Hematopoietic multipotent progenitor cell (in vitro differentiated cells): ENCODE data around the gene TSHR. TPM values are rescaled to one million over a fixed set of nuclear protein-coding genes. Genes with fewer than 3 reads are reported as not detected.

Experiments used
- DNase-seq, 3 donors: peaks; one replicate each; pipeline ENCODE4 v3.0.0-alpha.2; 2011 to 2015; ENCODE audit warnings: low read depth in 2 of 3, low spot score in 2 of 3
- total RNA-seq: library from RNA; depleted of rRNA; stranded (reverse); fragments of >200 nt; gene quantifications from one replicate; pipeline ENCODE4 v1.2.3, GENCODE V29; 2012

The TSHR gene
- total RNA-seq, 1 donor, result not detected

DNA sequence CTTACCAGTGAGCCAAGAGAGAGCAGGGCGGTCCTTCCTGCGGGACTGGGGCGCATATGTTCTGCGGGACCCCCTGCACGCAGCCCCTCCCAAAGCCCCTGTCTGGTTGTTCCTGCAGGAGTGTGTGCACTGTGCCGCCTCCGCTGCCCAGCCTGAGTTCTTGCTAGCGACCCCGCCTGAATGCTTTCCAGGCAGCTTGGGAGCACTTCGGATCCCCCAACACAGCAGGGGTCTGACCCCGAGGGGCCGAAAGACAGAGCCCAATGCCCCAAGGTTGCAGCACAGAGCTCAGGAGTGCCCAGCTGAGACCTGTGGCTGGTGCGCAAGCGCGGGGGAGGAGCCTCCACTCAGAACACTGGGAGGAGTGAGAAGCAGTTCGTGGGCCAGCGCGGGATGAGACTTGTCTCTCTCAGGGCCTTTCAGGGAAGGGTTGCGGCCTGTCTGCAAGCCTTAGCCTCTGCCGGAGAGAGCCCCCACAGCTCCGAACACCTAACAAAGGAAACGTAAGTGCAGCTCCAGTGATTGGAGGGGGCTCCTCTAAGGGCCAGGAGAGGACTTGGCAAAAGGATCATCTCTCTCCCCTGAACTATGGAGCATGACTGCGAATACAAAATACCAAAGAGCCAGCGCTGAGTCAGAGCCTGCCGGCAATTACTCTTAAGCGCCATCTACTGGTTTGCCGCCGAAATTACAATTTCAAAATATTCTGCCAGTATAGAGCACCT, 214.8 kb downstream of the TSHR start:
- peak; percentile 68 to 91 (median 85) for DNase-seq

DNA sequence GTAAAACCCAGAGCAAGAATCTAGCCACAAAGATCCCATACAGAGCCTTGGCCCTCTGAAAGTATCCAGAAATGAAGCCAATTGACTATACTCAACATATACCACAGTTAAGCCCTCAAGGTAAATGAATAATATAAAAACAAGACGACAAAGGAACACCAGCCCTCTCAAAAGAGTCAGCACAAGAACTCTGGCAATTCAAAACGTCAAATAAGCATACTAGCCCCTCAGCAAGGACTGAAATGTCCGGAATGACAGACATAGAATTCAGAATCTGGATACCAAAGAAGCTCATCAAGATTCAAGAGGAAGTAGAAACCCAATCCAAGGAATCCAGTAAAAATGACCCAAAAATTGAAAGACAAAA, 215.4 kb downstream of the TSHR start:
- no peak for DNase-seq

- DNase-seq, result no peak
These were observed 216.9 kb downstream of the TSHR start for GRCh38 chr14:81172353-81172752.

DNA sequence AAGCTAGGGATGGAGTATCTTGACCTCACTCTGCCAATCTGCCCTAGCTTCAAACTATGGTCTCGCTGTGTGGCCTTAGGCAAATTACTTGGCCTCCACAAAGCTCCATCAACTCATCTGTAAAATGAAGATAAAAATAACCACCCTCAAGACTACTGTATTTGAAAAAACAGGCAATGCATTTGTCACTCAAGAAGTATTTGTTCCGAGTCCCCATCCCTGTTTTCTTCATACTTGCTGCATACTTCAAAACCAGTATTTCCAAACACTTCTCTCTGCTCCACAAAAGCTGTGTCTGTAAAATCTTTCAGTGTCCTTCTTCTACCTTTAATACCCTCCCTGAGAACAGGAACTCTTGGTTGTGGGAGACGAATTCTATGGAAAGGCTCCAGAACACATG, 217.5 kb downstream of the TSHR start:
- DNase-seq, result no peak

DNA sequence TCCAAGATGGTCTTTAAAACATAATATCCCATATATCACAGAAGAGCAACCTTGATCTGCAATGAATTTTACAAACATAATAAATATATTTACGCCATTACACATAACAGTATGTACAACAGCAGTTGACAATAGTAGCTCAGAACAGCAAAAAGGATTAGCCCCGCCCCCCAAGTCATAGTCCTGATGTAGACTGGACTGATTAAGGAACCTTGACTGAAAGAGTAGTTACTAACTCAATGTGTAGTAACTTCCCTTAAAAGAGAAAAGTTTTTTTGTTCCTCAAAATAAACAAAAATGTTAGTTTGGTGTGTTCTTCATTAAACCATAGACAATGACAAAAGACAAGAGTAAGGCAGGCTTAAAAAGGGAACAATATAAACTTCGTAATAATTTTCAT, 220.8 kb downstream of the TSHR start:
- peak in 2 of 3 donors; percentile 43 to 71 for DNase-seq

GRCh38 chr14:81177225-81177624, 221.8 kb downstream of the TSHR start:
- DNase-seq, result no peak

GRCh38 chr14:81178063-81178462, 222.6 kb downstream of the TSHR start:
- no peak for DNase-seq

- no peak for DNase-seq
These were observed 224.2 kb downstream of the TSHR start for GRCh38 chr14:81179631-81180030.

- no peak for DNase-seq
These were observed 232.6 kb downstream of the TSHR start for GRCh38 chr14:81187832-81188522.

DNA sequence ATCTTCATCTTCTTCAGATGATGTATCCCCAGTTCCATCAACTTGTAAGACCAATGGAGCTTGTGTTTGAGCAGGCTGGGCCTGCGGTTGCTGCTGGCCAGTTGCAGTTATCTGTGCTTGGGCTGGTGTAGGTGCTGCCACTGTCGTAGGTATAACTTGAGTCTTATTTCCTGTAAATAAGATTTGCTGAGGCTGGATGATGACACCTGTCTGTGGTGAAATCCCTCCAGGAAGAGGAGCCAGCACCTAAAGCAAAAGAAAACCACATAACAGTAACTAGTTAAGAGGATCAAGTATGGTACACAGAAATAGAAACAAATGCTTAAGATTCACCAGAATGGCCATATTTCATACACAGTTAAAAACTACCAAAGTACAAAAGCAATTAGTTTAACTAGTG, 237.2 kb downstream of the TSHR start:
- no peak for DNase-seq

DNA sequence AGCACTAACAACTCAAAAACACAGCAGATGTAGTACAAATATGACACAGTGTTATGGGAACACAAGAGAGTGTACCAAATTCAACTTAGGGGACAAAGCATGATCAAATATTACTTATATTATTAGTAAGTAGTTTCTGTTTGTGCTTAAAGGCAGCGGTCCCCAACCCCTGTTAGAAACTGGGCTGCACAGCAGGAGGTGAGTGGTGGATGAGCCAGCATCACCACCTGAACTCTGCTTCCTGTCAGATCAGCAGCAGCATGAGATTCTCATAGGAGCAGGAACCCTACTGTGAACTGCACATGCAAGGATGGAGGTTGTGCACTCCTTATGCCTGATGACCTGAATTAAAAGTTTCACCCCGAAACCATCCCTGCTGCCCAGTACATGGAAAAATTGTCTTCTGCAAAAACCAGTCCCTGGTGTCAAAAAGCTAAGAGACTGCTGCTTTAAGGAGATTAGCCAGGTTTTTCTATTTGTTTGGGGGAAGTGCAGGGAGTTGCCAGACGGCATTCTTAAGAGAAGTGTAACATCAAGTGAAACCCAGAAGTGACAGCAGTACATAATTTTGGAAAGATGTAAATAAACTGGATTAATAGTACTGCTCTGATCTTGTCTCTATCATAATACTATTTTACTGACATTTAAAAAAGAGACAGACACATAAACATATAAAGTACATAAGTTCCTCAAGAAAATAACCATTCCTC, 238.7 kb downstream of the TSHR start:
- DNase-seq, result no peak

Other genes starting within 250 kb of the TSHR start
- gene CEP128, start 13.9 kb upstream of the TSHR start, total RNA-seq, result 3.5 TPM